ENCODE results near the gene SORCS1.
"Not testable (repeated sequence)": the region's sequence is repeated elsewhere in the genome, so short reads cannot be mapped to it uniquely, and the experiment has no call there.

SORCS1 gene

DNA sequence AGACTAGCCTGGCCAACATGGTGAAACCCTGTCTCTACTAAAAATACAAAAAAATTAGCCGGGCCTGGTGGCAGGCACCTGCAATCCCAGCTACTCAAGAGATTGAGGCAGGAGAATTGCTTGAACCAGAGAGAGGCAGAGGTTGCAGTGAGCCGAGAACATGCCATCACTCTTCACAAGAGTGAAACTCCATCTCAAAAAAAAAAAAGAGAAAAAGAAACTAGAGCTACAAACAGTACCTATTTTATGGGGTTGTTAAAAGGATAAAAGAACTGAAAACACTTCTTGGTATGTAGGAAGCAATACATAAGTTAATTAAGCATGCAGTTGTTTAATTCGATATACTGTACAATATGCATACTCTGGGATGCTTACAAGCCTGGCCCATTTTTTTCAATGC, 216.9 kb downstream of the SORCS1 start:
- DNase-seq (ENCODE audit: low read depth in 2 of 2): no peak

DNA sequence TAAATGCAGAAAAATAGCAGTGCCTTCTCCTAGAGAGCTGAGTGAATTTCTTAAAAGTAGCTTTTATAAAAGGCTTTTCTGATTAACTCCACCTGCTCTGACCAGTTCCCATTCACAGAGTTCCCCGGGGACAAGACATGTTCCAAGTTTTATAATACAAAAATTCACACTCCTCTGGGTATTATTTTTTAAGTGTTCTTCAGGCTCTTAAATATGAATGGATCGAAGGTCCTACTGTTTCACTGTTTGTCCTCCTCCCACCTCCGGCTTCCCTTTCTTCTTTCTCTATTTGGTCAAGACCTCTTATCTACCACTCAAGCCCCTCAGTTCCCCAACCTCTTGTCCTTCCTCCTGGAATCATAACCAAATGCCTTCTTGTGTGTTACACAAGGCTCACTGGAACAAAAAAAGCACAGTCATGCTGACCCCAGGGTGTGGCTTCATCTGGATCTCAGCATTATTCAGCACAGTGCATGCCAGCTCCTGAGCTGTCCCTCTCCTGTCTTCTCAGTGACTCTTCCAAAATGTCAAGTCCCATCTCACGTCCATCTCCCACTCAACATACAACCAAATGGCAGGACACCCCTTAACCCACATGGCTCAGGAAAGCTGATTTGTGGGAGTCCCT, 222.4 kb downstream of the SORCS1 start:
- DNase-seq (ENCODE audit: low read depth in 2 of 2): no peak

DNA sequence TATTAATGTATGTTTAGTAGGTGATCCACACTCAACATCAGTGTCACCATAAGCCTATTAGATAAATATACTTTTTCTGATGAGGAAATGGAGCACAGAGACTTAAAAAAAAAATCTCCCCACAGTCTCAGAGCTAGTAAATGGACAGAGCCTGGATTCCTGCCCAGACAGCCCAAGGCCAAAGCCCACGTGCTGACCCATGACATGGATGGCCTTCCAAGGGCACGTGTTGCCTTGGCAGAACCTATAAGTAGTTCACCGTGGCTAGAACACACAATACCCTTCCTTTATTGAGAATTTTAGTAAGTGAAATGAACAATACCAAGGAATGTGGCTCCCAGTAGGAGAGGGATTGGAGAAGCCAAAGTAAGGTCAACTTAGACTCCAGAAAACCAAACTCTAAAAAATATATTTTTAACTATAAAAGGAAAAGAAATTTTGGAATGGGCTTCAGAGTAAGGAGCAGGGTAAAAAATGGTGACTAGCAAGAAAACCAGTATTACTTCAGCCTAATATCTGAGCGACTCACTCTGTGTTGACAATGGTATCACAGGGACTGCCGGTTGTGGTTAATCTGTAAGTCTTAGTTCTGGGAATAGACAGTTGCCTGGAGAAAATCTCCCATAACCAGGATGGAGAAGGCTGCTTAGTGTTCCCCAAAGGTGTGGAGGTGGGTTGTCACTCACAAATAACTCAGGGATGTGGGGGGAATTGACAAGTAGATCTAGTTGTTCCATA, 223.0 kb downstream of the SORCS1 start:
- DNase-seq (ENCODE audit: low read depth in 2 of 2): no peak

DNA sequence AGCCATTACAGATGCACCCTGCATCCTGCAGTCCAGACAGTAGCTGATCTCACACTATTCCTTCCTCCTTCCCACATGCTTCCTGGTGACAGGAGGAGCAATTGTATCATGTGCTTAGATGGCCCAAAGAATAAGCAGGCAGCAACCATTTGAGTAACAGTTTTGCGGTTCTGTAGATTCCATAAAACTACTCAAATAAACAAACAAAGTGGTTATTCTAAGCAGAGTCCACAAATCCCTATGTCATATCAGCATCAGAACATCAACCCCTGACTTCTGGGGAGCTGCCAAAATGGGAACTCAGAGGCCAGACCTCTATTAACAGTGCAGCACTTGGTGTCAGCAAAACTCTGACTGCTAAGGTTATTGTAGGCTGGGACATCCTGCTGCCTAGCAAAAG, 226.0 kb downstream of the SORCS1 start:
- DNase-seq (ENCODE audit: low read depth in 2 of 2): no peak

DNA sequence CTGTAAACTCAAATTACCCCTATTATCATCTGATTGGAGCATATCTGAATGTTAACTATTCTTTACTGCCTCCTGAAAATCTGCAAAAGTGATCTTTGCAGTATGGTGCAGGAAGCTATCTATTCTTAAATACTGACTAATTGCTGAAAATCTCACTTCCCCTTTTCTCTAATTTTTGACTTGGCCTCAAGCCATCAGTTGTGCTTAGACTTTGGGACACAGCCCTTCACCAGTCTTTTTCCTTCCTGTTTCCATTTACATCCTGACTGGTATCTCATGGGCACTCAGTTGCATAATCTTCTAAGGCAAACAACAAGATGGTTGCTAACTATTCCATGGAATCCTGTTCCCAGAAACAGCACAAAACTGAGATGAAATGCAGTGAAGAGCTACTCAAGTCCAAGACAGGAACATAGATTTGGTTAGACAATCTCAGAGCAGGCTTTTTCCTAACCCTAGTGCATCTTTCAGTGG, 228.5 kb downstream of the SORCS1 start:
- no peak for DNase-seq (ENCODE audit: low read depth in 2 of 2)

DNA sequence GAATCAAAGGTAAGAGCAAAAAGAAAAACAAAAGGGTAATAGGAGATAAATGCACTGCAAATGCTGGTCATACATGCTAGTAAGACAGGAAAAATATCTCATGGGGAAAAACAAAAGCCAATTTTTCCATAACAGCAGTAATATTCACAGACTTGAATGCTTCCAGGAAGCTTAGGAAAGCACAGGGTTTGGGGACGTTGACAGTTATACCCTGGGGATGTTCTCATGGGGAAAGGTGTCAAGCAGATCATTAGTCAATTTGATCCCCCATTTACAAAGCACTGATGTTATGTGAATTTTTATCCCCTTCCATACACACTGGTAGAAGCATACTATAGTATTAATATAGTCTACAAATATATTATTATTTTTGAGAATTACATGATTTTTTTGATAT, 232.7 kb downstream of the SORCS1 start:
- no peak for DNase-seq (ENCODE audit: low read depth in 2 of 2)

DNA sequence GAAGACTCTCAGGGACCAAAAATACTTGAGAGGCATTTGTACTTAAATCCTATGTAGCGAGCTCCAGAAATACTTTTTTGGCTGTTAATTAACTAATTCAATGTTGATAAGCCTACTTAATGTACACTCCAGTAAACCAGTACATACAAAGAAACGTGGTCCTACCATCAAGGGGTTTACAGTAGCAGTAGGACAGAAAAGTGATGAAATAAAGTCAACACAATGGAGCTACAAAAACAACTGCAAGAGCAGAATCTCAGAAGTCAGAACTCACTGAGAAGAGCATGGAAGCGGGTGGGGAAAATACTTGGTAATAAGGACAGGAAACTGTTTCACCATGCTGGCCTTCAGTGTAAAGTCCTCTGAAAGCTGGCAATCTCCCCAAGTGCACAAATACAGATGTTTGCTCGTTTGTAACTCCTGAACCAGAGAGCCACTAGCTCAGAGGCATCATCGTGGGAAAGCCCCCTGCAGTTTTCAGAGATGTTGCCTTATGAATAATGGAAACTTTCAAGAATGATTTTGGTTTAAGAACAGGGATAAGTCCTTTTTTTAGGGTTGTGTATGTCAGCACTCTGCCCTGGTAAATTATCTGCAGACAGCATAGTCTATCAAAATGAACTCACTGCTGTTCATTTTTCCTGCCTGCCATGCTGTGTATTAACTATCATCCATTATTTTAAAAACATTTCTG, 233.2 kb downstream of the SORCS1 start:
- no peak for DNase-seq (ENCODE audit: low read depth in 2 of 2)

DNA sequence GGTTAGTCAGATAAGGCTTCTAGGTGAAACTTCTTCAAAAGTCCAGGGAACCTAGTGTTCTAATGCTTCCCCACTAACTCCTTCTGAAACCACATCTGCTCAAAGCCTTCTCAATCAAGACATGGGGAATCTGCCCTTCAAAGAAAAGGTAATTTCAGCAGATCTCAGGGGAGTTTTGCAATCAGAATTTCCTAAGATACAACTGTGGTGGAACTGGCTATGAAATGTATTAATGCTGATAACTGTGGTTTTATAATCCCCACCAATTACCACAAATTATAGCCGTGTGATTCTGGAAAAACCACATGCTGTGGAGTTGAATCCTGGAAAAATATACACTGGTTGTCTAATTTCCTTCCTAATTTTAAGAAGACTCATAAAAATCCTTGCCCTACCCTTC, 233.8 kb downstream of the SORCS1 start:
- DNase-seq (ENCODE audit: low read depth in 2 of 2): no peak

DNA sequence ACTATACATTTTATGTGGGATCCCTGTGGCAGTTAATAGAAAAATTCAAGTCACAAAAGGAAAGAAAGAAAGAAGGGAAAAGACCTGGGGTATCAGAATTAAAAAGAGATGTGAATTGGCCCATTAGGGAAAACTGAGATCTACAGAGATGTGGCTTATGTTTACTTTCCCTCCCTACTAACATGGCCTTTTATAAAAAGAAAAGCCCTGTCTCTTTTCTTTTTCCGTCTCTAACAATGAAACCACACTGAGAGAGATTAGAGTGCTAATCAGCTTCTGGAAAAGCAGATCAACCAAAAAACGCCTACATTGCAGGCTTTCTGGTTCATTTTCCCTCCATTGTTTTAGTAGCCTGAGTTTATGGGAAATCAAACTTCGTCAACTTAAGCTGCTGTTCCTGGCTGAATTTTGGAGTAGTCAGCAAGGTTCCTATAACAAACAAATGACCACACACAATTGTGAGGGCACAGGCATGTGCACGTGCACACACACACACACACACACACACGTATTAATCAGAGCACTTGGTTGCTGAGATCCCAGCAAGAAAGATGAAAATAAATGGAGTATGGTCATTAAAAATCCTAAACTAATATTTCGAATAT, 235.1 kb downstream of the SORCS1 start:
- no peak for DNase-seq (ENCODE audit: low read depth in 2 of 2)

DNA sequence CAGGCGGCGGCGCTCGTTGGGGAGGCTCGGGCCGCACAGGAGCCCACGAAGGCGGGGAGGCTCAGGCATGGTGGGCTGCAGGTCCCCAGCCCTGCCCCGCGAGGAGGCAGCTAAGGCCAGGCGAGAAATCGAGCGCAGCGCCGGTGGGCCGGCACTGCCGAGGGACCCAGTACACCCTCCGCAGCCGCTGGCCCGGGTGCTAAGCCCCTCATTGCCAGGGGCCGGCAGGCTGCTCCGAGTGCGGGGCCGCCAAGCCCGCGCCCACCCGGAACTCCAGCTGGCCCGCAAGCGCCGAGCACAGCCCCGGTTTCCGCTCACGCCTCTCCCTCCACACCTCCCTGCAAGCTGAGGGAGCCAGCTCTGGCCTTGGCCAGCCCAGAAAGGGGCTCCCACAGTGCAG, 236.4 kb downstream of the SORCS1 start:
- not testable (repeated sequence) for DNase-seq (ENCODE audit: low read depth in 2 of 2)

DNA sequence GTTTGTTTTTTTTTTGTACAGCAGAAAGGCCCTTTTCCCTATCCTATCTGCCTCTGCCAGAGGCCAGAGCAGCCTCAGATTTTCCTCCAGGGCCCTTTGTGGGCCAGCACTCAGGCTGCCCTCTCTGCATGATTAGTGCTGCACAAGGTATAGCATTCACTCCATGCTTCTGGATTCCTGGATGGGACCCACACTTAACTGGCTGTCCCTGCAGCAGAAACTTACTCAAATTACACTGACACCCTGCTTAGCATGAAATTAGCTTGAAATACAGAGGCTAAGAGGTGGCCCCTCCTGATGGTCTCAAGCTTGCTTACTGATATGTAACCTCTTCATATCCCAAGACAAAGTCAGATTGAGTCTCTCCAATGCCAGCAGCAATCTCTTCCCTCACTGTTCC, 239.3 kb downstream of the SORCS1 start:
- DNase-seq (ENCODE audit: low read depth in 2 of 2): no peak

DNA sequence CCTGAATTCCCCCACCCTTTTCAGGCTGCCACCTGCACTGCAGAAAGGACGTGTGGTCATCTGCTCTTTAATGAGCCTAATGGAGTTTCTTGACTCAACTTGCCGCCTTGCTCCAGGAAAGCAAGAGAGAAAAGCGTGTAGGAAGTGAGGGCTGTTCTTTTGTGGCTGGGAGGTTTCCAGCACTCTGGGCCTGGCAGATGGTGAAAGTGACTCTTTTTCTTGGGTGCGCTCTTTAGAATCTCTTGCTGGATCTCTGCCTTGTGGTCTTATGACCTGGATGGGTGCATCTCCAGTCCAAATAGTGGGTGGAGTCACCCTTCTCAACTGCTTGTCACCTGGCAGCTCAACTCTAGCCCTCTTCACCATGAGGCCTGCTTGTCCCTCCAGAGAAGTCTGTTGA, 244.0 kb downstream of the SORCS1 start:
- no peak for DNase-seq (ENCODE audit: low read depth in 2 of 2)

DNA sequence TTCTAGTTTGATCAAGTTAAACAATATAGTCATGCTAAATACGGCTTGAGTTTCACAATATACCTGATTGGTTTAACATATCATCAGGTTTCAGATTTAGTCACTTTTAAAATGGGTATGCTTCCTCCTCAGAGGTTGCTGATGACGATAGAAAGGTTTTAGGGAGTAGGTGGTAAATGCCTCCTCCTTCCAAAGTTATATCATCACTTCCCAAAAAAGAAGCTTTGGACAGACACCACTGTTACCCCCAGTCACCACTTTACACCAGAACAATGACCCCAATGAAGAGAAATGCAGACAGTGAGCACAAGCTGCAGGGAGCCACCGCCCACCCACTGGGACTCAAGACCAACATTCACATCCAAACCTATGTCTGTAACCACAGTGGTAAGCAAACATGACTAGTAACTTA, 244.6 kb downstream of the SORCS1 start:
- DNase-seq (ENCODE audit: low read depth in 2 of 2): no peak

DNA sequence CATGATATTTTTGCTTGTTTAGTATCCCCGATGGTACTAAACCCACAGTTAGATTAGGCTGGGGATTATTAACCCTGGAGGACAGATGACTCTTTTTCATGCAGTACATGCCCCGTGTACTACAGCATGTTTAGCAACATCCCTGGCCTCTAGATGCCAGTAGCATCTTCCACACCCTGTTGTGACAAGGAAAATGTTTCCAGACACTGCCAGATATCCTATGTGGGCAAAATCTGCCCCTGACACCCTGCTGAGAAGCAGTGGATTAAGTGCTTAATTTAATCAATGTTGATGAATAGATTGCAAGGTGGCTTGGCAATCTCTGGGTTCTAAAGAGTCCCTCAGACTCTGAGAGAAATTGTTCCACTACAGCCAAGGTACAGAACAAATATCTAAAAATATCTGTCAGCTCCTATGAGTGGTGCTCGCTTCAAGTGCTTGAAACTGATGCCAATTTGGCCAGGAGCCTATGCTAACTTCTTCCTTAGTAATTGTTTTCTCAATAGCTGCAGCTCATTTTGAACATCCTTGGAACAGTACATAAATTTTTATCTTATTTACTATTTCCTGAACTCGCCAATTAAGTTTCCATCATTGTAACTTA, 247.0 kb downstream of the SORCS1 start:
- DNase-seq (ENCODE audit: low read depth in 2 of 2): no peak

DNA sequence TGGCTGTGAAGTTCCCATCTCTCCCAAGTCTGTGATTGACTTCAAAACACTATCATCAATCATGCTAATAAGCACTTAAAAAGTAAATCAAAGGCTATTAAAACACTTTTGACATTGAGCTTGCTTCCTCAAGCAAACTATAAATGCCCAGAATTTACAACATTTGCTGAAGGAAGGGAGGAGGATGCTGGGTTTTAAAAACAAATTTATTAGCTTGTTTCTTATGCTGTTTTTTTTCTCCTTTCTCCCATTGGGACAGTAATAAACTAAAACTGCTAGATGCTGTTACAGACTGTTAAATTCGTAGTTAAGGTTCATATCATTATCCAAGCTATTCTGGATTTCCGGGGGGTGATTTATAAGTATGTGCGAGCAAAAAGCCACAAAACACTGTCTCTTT, 250.5 kb downstream of the SORCS1 start:
- DNase-seq (ENCODE audit: low read depth in 2 of 2): no peak

DNA sequence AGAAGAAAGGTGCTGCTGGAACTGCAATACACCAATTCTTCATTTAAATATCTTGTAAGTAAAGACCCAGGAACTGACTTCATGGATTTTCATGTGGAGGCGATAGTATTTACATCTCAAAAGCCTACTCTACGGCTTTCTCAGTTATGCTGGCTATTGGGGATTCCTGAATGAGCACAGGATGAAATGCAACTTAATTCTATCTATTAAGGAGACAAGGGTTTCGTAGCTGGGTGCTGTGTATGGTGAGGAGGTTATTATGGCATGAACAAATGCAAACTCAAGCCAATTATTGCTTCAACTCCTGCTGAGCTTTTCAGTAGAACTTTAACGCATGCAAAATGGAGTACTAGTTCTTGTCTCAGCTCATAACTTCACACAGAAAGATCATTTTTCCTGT, 251.2 kb downstream of the SORCS1 start:
- DNase-seq (ENCODE audit: low read depth in 2 of 2): no peak

DNA sequence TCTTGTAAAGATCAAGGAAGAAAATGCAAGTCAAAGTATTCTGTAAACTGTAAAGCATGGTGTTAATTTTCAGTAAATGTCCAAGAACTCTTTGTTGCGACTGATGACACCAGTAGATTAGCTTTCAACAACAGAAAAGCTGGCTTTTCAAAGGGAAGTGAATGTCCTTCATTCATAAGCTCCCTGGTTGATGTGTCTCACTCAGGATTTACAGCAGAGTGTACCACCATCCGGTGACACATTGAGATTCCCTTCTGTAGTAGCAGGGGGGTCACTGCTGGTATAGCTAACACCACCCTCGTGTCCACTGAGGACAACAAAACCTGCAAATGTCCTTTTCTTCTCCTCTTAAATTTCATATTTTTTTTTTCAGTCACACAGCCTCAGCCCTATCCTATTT, 253.4 kb downstream of the SORCS1 start:
- DNase-seq (ENCODE audit: low read depth in 2 of 2): no peak

DNA sequence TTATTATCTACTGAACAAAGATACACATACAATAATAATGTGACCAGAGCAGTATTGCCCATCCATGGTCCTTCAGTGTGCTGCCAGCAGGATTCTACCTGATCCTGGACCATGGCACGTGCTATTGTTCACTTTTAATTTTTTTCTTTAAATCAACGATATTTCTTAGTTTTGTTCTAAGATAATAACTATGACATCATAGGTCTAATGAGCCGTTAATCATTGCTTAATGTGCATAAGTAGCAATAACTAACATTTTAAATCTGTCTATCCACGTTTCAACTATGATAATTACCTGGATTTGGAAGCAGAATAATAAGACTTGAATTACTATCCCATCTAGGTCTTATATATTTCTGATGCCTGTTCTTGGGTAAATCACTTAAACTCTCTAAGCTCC, 253.8 kb downstream of the SORCS1 start:
- DNase-seq (ENCODE audit: low read depth in 2 of 2): no peak

DNA sequence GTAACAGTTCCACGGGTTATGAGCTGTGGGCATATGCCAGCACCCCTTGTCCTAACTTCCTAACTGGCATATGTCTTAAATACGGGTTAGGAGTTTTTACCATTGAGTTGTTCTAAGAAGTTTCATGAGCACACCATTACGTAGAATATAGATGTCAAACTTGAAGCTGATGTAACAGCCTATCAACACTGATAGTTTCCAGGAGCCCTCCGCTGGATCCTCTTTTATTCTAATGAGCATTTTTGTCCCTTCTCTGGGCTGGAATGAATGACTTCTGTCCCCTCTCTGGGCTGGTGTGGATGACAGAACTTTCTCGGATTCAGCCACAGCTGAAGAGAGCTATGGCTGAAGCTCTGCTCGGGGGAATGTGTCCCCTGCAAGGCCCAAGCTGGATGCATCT, 256.3 kb downstream of the SORCS1 start:
- no peak for DNase-seq (ENCODE audit: low read depth in 2 of 2)

DNA sequence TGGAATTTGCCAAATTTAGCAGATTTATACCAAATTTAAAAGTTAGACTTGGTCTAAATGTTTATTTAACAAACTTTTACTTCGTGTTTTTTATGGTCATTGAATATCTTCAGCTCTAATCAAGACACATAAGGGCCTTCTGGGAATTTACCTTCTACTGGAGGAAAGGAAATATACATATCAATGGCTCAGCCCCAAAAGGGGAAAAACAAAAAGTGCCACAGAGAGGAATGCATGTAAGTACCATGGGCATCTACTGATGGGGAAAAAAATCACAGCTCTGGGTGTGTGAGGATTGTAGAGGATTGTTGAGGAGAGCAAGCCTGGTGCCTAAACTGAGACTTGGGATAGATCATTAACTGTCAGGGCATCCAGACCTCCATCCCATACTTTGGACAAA, 260.3 kb downstream of the SORCS1 start:
- DNase-seq (ENCODE audit: low read depth in 2 of 2): no peak

DNA sequence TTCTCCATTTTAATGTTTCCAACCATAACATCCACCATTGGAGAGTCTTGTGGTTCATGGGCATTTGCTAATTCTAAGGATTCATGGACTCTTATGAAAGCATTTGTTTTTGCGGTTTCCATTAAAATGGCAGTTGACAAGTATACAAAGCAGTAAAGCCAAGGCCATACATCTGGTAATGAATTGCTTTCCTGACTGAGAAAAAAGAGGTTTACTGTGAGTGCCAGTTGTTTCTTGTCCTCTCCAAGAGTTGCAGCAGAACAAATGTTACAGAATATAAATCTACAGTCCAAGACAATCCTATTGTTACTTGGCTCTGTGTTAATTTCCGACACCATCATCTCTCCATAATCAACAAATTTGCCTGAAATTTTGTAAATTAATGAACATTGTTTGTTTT, 261.3 kb downstream of the SORCS1 start:
- no peak for DNase-seq (ENCODE audit: low read depth in 2 of 2)

DNA sequence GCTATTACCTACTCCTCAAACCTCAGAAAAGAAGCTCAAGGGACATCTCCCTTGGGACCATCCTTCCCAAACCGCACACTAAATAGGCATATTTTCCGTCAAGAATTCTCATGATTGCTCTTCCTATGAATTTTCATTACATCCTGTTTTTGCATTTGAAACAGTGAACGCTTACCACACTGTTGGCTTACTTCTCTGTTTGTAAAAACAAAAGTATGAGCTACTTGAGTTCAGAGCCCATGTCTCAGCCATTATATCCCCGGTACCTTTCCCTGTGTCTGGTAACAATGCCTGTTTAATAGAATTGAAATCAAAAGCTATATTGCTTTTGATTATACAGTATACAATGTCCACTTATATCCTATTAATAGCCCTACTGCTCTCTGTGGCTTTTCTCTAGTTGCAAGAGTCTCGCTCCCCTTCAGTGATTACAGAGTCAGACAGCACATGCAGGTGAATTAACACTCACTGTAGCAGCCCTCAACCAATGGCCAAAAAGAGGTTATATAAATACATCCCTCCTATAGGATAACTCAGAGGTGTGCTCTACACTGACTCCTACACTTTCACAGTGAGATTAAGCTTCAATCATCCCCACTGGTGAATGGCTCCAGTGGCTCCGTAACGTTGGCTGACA, 264.4 kb downstream of the SORCS1 start:
- DNase-seq (ENCODE audit: low read depth in 2 of 2): no peak

Data from stimulated activated CD4-positive, alpha-beta T cell treated with anti-CD3 and anti-CD28 coated beads, Interleukin-4, amount 100 ng/mL, for 48 hours (primary cell).